ENCODE results near the gene HOXC11.

HOXC11 gene

DNA sequence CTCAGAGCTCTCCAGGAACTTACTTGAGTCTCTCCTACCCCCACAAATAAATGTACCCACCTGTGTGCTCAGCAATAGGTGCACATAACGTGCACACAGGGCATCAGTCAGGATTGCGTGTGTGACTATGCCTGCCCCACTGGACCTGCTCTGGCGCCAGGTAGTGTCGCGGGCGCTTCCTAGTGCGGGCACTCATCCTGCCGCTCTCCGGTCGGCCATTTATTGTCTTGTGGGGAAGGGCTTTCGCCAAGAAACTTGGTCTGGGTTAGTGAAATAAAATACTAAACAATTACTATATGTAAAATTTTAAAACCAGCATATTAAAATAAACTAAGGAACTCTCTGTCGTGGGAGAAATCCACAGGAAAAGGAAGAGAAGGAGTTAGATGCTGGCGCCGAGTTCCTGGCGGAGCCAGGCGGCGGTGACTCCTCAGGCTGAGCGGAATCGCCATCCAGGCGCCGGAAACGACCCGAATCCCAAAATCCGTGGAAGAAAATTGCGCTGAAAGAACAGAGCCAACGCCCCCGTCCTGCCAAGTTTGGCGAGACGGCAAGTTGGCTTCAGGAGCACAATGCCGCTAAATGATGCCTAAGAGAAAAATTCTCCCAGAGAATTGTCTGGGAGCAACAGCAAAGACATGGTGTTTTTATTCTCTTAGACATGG is 42.2 kb upstream of the HOXC11 start:
- in situ Hi-C loops (cut with MboI; ENCODE audit: low sequenced_read_pairs, unreplicated experiment): no loop called here
- TF ChIP-seq, protein P1, sequence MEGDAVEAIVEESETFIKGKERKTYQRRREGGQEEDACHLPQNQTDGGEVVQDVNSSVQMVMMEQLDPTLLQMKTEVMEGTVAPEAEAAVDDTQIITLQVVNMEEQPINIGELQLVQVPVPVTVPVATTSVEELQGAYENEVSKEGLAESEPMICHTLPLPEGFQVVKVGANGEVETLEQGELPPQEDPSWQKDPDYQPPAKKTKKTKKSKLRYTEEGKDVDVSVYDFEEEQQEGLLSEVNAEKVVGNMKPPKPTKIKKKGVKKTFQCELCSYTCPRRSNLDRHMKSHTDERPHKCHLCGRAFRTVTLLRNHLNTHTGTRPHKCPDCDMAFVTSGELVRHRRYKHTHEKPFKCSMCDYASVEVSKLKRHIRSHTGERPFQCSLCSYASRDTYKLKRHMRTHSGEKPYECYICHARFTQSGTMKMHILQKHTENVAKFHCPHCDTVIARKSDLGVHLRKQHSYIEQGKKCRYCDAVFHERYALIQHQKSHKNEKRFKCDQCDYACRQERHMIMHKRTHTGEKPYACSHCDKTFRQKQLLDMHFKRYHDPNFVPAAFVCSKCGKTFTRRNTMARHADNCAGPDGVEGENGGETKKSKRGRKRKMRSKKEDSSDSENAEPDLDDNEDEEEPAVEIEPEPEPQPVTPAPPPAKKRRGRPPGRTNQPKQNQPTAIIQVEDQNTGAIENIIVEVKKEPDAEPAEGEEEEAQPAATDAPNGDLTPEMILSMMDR (IDR thresholded peaks at IDR 0.05; ENCODE audit: borderline replicate concordance, control extremely low read depth, extremely low read depth, insufficient read depth, missing control alignments): no peak
- DNase-seq (ENCODE audit: low spot score): peak; percentile 4

DNA sequence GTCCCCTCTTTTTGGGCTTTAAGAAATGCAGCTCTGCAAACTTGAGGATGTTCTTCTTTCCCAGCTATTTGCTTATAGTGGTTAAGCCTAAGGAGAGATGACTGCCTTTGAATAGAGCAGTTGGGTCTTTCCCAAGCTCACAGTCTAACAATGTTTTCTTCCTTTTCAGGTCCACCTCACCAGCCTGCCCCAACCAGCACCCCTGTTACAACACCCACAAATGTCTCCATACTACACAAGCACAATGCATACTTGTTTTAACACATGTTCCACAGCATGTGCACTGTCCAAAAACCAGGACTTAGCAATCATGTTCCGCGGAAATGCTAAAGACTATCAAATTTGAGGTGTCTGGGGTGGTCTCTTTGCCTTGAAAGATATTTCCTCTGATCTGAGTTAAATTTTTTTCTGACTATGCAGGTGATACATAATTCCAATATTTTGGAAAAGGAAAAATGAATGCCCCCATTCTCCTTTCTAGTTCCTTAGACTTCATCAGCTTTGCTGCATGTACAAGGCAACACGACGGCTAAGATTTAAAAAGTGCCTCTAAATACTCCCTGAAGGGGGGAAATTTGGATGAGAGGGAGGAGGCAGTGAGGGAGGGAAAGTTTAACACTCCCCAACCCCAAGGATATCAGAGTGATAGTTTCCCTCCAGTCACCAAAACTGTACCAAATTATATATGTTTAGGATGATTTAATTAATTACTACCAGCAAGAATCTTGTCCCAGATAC is 40.9 kb upstream of the HOXC11 start:
- no peak for DNase-seq (ENCODE audit: low spot score)
- TF ChIP-seq, protein P1 (IDR thresholded peaks at IDR 0.05; ENCODE audit: borderline replicate concordance, control extremely low read depth, extremely low read depth, insufficient read depth, missing control alignments): no peak
- in situ Hi-C loops (cut with MboI; ENCODE audit: low sequenced_read_pairs, unreplicated experiment): no loop called here

DNA sequence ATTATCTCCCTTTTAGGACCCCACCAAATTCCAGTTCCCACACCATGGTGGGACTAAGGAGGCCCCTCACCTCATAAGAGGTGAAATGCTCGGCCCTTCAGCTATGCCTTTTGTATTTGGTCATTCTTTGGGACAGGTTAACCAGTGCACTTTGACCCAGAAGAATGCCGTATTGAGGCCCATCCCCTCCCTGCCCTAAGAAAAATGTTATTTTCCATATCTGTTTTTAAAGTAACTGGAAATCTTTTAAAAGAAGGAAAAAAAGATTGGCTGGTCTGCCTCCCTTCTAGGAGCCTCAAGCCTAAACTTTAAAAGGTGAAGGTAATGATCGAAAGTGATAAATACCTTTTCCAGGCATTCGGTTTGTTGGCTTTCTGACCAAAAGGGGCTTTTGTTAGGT is 40.0 kb upstream of the HOXC11 start:
- TF ChIP-seq, protein P1 (IDR thresholded peaks at IDR 0.05; ENCODE audit: borderline replicate concordance, control extremely low read depth, extremely low read depth, insufficient read depth, missing control alignments): no peak
- in situ Hi-C loops (cut with MboI; ENCODE audit: low sequenced_read_pairs, unreplicated experiment): no loop called here
- DNase-seq (ENCODE audit: low spot score): no peak

DNA sequence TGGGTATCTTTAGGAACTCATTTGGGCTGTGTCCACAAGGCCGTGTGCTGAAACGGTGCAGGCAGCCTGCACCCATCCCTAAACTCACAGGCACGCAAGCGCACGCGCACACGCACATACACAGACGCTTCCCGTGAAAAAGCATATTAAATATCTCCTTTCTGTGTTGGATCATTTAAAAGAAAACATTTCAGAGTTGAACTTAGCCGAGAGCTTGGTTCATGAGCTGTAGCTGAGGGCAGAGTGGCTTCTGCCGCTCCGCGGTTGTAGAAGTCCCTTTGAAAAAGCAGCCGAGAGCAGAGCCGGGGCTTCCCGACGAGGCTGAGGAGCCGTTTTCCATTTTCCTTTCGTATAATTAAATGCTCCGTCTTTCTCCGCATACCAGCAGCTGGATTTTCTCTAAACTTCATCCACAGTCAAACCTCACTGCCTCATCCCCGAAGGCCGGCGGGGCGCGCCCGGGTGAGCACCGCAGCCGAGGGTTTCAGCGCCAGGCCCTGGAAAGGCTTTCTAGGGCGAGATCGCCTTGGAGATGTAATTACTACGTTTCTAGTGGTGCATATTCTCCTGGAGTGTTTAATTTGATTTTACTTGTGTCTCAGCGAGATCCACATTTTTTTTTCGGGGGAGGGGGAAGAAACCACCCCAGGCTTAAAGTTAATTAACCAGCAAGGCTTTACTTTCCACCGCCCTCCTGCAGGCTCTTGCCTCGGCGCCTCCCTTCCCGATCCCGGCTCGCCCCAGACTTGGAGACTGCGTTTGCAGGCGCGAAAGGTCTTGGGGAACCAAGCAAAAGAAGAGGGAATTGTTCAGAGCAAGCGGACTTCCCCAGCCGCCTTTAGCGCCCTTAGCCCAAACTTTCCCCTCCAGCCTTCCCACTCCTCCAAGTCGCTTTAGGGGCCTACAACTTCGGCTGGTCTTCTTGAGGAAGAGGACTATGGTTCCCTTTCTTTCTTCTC is 37.3 kb upstream of the HOXC11 start:
- DNase-seq (ENCODE audit: low spot score): peak; percentile 33
- in situ Hi-C loops (cut with MboI; ENCODE audit: low sequenced_read_pairs, unreplicated experiment): no loop called here
- TF ChIP-seq, protein P1 (IDR thresholded peaks at IDR 0.05; ENCODE audit: borderline replicate concordance, control extremely low read depth, extremely low read depth, insufficient read depth, missing control alignments): no peak

DNA sequence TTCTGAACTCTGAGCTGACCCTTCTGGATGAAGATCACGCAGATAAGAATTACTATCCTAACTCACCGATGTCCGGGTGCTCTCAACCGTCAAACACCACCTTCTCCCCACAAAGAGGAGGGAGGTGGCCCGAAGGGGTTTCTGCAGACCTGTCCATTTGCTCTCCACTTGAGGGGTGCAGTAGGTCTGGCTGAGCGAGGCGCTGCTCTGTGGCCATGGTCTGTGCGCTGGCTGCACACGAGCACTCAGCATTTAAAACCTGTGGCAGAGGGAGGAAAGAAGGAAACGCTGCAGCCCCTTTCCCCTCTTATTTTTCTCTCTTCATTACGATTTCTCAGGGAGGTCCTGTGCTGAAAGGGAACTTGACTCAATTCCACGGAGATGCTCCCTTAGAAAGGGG is 35.8 kb upstream of the HOXC11 start:
- in situ Hi-C loops (cut with MboI; ENCODE audit: low sequenced_read_pairs, unreplicated experiment): no loop called here
- peak; percentile 21 for DNase-seq (ENCODE audit: low spot score)
- TF ChIP-seq, protein P1 (IDR thresholded peaks at IDR 0.05; ENCODE audit: borderline replicate concordance, control extremely low read depth, extremely low read depth, insufficient read depth, missing control alignments): no peak

DNA sequence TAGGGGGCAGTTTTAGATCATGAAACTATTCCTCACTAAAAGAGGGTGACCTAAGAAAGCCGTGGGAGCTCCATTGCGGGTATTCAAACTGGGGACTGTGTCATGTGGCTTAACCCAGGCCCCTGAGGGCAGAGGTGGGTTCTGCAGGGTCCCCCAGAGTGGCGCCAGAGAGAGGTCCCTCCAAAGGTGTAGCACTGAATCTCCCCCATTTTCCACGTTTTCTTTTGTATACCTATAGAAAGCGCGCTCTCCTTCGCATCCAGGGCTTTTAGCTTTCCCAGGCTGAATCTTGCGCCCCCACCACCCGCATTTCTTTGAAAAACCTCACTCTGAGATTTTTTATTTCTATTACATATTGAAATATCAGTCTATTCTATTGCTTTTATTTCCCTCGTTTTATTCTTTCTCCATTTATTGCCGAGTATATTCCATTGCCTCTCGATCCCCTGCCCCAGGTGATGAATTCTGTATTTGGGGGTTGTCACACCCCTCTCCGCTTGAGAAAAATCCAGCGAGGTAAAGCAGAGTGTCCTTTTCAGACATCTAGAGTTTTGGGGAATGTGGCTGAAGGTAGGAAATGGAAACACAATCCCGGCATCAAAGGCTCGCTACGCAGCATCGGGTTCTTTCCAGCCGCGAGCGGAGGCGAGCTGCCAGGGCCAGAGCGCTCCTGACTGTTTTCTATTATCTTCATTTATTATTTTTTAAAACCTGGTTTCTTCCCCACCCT is 35.2 kb upstream of the HOXC11 start:
- TF ChIP-seq, protein P1 (IDR thresholded peaks at IDR 0.05; ENCODE audit: borderline replicate concordance, control extremely low read depth, extremely low read depth, insufficient read depth, missing control alignments): no peak
- in situ Hi-C loops (cut with MboI; ENCODE audit: low sequenced_read_pairs, unreplicated experiment): no loop called here
- DNase-seq (ENCODE audit: low spot score): peak; percentile 17

All from GM13976 (cell line).